Astrocyte of the cerebellum (primary cell): Measurements from ENCODE around the gene PCDH1.

ENCODE experiments used
- DNase-seq: peaks from one replicate; pipeline ENCODE4 v3.0.0-alpha.2; 2011; ENCODE audit warnings: low read depth
- H3K4me3 ChIP-seq: 2 replicates; pipeline ENCODE4 v1.5.1; 2011; ENCODE audit warnings: mild to moderate bottlenecking, low read depth, low read length, moderate library complexity
- in situ Hi-C: cut with HindIII; loops from 2 replicates; pipeline ENCODE4 v1.10.0; 2017; ENCODE audit warnings: low sequenced_read_pairs
- TF ChIP-seq, protein P1 (sequence below): IDR thresholded peaks from 2 replicates; pipeline ENCODE4 v1.5.1; 2012; ENCODE audit warnings: low read length, low read depth, moderate library complexity, mild to moderate bottlenecking; ENCODE audit errors: missing control alignments

The PCDH1 gene

DNA sequence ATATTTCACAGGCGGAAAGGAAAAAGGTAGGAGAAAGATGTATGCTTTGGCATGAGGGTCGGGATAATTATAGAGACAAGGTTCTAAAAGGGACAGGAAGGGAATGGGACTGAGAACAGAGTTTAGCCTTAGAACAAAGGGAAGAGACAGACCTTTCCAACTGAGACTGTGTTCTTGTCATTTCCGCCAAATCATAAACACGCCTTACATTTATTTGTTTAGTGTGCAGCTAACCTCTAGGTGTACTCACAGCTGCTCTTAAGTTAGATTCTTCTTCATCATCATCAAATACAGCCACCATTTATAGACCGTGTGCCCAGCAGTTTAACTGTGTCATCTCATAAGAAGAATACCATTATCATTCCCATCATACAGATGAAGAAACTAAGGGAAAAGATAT lies 39.5 kb upstream of the PCDH1 start:
- in situ Hi-C loops, result no loop called here
- H3K4me3 ChIP-seq, result no peak overlapping the region
- no peak for DNase-seq
- TF ChIP-seq, protein P1, sequence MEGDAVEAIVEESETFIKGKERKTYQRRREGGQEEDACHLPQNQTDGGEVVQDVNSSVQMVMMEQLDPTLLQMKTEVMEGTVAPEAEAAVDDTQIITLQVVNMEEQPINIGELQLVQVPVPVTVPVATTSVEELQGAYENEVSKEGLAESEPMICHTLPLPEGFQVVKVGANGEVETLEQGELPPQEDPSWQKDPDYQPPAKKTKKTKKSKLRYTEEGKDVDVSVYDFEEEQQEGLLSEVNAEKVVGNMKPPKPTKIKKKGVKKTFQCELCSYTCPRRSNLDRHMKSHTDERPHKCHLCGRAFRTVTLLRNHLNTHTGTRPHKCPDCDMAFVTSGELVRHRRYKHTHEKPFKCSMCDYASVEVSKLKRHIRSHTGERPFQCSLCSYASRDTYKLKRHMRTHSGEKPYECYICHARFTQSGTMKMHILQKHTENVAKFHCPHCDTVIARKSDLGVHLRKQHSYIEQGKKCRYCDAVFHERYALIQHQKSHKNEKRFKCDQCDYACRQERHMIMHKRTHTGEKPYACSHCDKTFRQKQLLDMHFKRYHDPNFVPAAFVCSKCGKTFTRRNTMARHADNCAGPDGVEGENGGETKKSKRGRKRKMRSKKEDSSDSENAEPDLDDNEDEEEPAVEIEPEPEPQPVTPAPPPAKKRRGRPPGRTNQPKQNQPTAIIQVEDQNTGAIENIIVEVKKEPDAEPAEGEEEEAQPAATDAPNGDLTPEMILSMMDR, result no peak

DNA sequence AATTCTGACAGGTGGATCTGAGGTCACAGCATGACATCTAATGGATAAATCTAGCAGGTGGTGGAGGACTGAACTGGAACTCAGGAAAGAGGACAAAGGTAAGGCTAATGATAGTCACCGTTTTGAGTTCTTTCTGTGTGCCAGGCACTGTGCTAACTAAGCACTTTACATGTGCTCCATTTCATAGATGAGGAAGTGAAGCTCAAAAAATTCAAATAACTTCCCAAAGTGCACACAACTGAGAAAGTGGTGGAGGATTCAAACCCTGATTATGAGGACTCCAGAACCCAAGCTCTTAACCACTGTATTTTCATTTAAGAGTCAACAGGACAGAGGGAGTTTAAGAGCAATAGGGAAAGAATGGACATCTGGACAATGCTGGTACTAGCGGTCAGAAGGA lies 38.3 kb upstream of the PCDH1 start:
- in situ Hi-C loops, result no loop called here
- TF ChIP-seq, protein P1, result no peak
- H3K4me3 ChIP-seq, result no peak overlapping the region
- no peak for DNase-seq

DNA sequence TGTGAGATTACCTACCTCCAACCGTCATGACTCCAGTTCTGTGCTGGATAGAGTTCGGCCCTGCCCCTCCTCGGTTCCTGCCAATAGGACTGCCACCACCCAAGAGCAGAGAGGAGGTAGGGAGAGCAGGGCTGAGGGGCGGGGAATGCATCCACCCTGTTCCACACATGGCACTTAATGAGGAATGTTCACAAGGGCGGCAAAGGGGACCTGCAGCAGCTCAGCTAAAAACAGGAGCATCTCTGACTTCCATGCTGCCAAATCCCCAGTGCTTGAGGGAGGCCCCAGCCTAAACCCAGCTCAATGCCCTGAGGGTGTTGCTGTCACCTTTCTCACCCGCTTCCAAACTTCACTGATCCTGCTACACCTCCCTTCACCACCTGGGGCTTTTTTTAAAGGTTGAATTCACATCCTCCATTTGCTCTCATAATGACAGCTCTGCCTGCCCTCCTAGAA lies 37.7 kb upstream of the PCDH1 start:
- in situ Hi-C loops, result no loop called here
- TF ChIP-seq, protein P1, result no peak
- no peak for DNase-seq
- no peak overlapping the region for H3K4me3 ChIP-seq

DNA sequence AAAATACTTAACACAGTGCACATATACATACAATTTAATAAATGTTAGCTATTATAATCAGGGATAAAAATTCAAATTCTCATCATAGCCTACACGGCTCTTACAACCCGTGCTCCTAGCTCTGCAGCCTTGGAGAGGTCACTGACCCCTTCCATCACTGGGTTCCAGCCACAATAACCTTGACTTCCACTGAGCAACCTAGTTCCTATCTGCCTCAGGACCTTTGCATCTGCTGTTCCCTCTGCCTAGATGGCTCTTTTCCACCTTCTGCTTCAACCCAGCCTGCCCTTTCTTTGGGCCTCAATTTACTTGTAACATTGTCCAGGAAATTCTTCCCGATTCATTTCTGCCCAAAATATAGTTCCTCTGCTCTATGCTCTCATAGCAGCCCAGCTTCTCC lies 36.6 kb upstream of the PCDH1 start:
- TF ChIP-seq, protein P1, result no peak
- DNase-seq, result no peak
- no peak overlapping the region for H3K4me3 ChIP-seq
- in situ Hi-C loops, result loop anchor here (5.0 kb wide), 1 partner anchor 92 kb away; no protein-coding TSS in a partner anchor

DNA sequence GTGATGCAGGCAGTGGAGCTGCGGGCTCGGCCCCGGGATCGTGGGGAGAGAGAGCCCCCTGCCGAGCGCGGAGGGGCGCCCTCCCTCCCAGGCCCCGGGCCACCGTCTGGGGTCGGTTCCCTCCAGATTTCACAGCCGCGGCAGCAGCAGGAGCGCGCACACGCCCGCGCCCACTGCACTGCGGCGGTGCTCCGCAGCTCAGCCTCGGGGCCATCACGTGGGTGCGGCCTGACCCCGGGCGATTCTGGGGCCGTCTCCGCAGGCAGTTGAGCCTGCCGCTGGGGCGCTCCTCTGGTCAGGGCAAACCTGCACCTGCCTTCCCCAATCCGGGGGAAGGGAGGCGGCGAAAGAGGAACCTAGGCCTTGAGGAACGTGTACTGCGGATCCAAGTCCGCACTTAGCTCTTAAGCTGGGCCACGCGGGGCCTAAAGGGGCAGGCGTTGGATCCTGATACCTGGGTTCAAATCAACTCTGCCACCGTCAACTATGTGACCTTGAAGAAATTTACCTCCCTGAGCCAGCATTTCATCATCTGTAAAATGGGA lies 36.1 kb upstream of the PCDH1 start:
- TF ChIP-seq, protein P1, result no peak
- DNase-seq, result no peak
- in situ Hi-C loops, result loop anchor here (5.0 kb wide), 1 partner anchor 92 kb away; no protein-coding TSS in a partner anchor
- peak overlapping the region; percentile 31 for H3K4me3 ChIP-seq

DNA sequence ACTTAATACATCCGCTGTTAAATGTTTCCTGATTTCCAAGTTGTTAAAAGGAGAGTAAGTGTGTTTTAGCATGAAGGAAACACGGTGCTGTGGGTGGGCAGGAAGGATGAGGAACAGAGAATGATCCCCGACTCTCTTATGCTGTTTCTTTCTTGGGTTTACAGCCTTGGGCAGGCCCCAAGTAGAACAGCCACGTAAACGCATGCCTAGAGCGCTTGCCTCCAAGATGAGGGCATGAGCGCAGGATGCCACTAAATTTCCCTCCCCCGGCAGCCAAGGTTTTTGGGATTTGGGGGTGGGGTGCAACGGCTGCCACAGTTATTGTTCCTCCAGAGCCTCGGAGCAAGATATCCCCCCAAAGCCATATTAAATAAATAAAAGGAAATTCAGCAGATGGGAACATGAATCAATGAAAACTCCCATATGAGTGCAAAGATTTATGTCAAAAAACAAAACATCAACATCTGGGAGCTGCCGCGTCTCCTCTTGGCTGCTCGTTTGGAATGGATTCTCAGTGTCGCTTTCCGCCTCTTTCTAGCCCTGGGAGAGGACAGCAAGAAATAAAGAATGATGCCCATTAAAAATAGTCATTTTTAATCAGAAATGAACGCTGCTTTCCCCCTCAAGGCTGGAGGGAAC lies 35.5 kb upstream of the PCDH1 start:
- TF ChIP-seq, protein P1, result no peak
- in situ Hi-C loops, result loop anchor here (5.0 kb wide), 1 partner anchor 91 kb away; no protein-coding TSS in a partner anchor
- peak overlapping the region; percentile 31 for H3K4me3 ChIP-seq
- no peak for DNase-seq
